VCaP (cell line): ENCODE results near the gene REP15.

Source experiments
- H3K27ac ChIP-seq: fragments of 450-650 bp; 2 replicates; pipeline ENCODE4 v1.5.1; 2017
- CTCF ChIP-seq: fragments of 450-650 bp; conservative IDR thresholded peaks from 2 replicates; pipeline ENCODE4 v1.5.1; 2017; ENCODE audit warnings: mild to moderate bottlenecking, moderate library complexity

Gene REP15

GRCh38 chr12:27682534-27682933 lies 13.7 kb upstream of the REP15 start:
- no peak overlapping the region for H3K27ac ChIP-seq

GRCh38 chr12:27685274-27685673 lies 11.0 kb upstream of the REP15 start:
- no peak overlapping the region for H3K27ac ChIP-seq

More at GRCh38 chr12:27682534-27682933, 13.7 kb upstream of the REP15 start:
- TF ChIP-seq CTCF = no peak

GRCh38 chr12:27686147-27686546 lies 10.1 kb upstream of the REP15 start:
- H3K27ac ChIP-seq = no peak overlapping the region
- no peak for TF ChIP-seq CTCF

More at GRCh38 chr12:27685274-27685673, 11.0 kb upstream of the REP15 start:
- no peak for TF ChIP-seq CTCF

GRCh38 chr12:27688671-27689070 lies 7.6 kb upstream of the REP15 start:
- H3K27ac ChIP-seq = no peak overlapping the region
- TF ChIP-seq CTCF = no peak

GRCh38 chr12:27689558-27690180 lies 6.6 kb upstream of the REP15 start:
- no peak for TF ChIP-seq CTCF

GRCh38 chr12:27693403-27693802 lies 2.8 kb upstream of the REP15 start:
- no peak for TF ChIP-seq CTCF
- no peak overlapping the region for H3K27ac ChIP-seq

More at GRCh38 chr12:27689558-27690180, 6.6 kb upstream of the REP15 start:
- H3K27ac ChIP-seq = no peak overlapping the region

- no peak for TF ChIP-seq CTCF
- H3K27ac ChIP-seq = no peak overlapping the region
These were observed 523 bp upstream of the REP15 start for GRCh38 chr12:27695556-27696292.
